ENCODE data around the gene PRRG3. TPM values are rescaled to one million over a fixed set of nuclear protein-coding genes. Genes with fewer than 3 reads are reported as not detected.

Gene PRRG3
- under 0.01 TPM in 1 of 2 replicates, not detected in the other for total RNA-seq

DNA sequence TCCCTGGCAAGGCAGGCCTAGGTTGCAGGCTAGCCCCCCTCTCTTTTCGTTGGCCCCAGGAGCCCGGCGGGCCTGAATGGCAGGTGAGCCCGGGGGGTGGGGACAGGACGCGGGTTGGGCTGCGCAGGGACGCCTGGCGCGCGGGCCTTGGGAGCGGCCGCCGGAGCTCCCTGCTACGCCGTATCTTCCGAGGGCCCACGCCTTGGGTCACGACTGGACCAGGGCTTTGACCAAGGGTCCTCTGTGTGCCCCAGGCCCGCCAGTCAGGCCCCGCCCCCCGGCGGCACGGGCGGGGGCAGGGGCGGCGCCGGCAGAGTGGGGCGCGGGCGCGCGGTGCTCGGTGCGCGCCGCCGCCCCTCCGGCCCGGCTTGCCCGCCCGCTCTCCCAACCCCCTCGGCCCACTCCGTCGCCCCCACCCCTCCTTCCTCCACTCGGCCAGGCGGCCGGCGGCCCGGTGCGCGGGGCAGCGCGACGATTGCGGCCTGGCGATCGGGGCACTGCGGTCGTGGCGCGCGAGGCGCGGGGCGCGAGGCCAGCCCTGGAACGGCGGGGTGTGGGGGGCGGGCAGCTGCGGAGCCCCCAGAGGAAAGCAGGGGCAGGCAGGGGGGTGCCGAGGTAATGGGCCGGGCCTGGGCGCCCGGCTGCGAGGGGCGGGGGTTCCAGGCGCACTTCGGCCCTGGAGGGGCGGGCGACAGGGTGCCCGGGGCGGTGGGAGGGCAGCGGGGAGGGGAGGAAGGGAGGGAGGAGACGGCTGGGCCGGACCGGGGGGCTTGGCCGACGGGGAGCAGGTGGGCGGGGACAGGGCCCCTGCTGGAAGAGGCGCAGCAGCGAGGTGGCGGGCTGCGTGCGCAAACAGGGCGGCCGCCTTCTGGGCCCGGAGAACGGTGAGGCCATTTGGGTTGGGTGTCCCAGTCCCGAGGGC, at the start of gene PRRG3:
Gene PRRG3 (plus strand): TSS at position 798 of the 922 bp plus-strand sequence. CDS start 3,357 bp downstream, outside the sequence.

DNA sequence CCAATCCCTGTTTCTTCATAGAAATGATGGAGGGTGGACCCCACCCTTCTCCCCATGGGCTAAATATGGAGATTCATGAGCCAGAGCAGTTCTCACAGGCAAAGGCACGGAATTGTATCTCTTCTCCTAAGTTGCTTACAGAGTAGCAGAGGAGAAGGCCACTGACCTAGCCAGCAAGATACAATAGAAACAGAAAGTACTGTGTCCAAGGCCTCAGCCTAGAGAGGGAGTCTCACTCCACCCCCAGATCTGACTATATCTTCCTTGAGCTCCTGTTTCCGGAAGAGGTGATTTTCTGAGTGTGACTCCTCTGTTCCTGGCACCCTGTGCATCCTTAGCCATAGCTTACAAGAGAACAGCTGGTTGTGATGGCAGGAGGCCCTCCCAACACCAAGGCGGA, 20.5 kb downstream of the PRRG3 start, which contains the start of gene FATE1:
Gene FATE1 (plus strand): TSS at position 284 of the 400 bp plus-strand sequence. CDS start 85 bp downstream, at position 369.

DNA sequence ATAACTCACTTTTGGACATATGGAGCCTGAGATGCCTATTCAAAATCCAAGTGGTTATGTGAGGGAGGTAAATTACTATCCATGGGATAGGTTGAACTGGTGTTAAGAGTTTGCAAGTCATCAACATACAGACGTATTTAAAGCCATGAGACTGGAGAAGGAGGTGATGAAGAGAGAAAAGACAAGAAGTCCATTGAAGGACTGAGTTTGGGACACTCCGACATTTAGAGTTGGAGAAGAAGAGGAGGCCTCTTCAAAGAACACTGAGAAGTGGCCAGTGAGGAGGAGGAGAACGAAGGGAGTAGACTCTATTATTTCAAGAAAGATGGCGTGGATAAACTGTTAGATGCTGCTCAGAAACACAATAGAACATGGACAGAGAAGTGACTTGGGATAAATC, 39.2 kb downstream of the PRRG3 start, which contains the start of gene CNGA2:
Gene CNGA2 (plus strand): TSS at position 301 of the 400 bp plus-strand sequence. CDS start 3,738 bp downstream, outside the sequence.

Other genes starting within 250 kb of the PRRG3 start
- not detected in 2 replicates for gene PASD1, start 131.8 kb upstream of the PRRG3 start, total RNA-seq
- gene FATE1, start 20.6 kb downstream of the PRRG3 start, total RNA-seq: not detected in 2 replicates
- not detected in 2 replicates for gene CNGA2, start 39.3 kb downstream of the PRRG3 start, total RNA-seq
- not detected in 2 replicates for gene MAGEA4, start 217.4 kb downstream of the PRRG3 start, total RNA-seq

All from bronchus fibroblast of lung (primary cell).